ENCODE measurements around the gene ZMYND11.
"Not testable (repeated sequence)": the region's sequence is repeated elsewhere in the genome, so short reads cannot be mapped to it uniquely, and the experiment has no call there.

ZMYND11 gene

DNA sequence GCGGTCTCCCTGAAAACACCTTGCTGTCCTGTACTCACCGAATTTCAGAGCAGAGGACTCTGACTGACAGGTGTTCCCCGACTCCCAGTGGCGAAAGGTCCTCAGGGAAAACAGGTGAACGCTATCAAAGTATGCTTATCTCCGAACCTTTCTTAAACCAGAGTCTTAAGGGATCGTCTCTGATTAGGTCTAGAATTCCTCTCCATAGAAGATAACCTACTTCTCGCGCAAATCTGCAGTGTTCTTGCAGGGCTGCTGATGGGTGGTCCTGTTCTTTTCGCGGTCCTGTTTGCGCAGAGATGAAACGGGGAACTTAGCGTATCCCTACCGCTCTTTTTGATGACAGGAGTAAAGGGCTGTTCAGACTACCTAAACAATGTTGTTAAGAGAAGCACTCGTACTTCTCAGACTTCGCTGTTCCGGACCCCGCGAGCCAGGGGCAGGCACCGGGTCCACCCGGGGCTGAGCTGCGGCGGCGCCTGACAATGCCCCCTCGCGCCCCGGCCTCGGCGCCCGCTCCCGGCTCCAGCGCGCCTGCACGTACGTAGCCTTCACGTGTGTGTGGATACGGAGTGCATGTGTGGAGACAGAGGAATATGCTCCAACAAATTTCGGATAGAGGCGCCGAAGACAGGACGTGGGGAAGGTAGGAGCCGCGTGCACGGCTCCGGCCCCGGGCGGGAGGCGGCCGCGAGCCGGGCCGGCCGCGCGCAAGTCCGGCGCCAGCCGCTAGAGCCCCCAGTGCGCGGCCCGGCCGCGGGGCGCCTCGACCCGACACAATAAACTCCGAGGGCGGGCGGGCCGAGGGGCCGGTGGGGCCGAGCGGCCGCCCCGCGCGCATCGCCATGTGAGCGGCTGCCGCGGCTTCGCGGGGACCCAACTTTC lies 766 bp upstream of the ZMYND11 start:
- peak; percentile 22 for DNase-seq

DNA sequence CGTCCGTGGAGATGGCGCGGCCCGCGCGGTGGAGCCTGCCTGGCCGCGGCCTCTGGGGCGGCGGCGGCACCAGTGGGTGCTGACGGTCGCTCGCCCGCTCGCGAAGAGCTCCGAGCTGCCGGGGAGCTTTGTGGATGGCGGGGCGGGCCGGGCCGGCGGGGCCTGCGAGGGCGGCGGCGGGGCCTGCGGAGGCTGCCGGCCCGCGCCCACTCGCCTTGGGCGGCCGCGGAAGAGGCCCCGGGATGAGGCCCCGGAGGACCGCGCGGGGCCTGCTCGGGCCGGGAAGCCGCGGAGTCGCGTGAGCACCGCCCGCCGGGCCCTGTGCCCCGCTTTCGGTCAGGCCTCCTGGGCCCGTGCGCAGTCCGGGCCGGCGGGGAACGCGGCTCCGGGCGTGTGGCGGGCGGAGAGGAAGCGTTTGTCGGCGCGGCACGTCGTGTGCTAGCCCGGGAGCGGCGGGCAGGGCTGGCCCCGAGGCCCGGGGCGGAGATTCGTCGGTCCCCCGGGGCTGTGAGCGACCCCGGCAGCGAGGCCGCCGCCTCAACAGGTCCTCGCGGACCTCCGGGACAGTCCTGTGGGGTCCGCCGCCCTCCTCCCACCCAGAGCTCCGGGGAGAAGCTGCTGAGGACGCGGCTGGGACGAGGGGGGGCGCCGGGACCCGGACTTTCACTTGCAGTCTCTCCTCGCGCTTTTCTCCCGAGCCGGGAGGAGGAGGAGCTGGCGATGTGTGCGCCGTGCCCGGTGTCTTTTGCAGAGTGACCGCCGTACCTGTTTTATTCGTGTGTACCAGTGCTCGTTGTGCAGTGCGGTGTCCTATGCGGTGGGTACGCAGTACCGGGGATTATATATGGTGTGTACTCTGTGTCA lies 578 bp downstream of the ZMYND11 start:
- peak; percentile 30 for DNase-seq

- peak; percentile 30 for DNase-seq
Measured at GRCh38 chr10:136465-136762, 1.2 kb downstream of the ZMYND11 start.

GRCh38 chr10:137031-137430 lies 1.8 kb downstream of the ZMYND11 start:
- peak; percentile 2 for DNase-seq

- no peak for DNase-seq
Measured at GRCh38 chr10:137606-138005, 2.4 kb downstream of the ZMYND11 start.

- DNase-seq = no peak
Measured at GRCh38 chr10:142371-142770, 7.1 kb downstream of the ZMYND11 start.

DNA sequence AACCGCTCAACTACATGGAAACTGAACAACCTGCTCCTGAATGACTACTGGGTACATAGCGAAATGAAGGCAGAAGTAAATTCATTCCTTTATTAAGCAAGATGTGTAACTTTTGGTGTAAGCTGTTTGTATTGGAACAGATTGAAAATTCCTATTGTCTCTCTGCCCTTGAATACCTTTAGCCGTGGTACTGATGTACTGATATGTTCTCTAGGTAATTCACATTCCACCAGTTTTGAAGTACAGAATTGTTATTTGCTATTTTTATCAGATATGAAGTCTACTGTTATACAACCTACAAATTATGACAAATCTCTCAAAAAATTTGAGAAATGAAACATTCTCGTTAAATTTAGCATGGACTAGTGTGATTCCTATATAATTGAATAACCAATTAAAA lies 17.7 kb downstream of the ZMYND11 start:
- no peak for DNase-seq

DNA sequence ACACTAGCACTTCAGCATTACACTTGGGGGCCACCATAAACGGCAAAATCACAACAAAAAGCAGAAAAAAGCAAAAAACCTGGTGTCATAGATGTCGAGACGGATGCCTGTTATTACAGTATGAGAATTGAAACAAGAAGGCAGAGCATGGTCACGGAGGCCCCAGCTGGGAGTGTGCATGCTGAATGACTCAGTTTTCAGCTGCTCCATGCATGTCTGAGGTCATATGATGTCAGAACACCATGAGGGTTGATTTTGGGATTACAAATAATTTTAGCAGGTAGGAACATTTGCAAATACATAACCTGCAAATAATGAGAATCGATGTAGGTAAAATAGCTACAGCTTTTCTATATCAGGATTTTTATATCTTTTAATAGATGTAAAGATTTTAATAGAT lies 19.1 kb downstream of the ZMYND11 start:
- DNase-seq = no peak

DNA sequence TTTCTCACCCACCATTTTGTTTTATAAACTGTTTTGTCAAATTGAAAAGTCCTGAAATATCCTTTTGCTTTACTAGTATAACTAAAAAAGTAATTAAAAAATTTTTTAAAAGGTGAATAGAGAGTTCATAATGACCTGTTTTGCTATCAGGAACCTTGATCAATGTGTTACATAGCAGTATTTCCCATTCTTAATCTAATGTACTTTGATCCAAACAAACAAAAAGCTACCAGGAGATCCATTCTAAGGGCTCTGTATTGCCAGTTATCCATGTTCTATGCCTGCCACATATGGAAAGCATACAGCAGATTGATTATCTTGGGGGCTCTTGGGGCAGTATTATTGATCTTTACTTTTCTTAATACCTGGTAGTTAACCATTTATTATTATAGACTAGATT lies 32.1 kb downstream of the ZMYND11 start:
- no peak for DNase-seq

GRCh38 chr10:173741-174140 lies 38.5 kb downstream of the ZMYND11 start:
- no peak for DNase-seq

- DNase-seq = no peak
Measured at GRCh38 chr10:176677-177076, 41.4 kb downstream of the ZMYND11 start.

DNA sequence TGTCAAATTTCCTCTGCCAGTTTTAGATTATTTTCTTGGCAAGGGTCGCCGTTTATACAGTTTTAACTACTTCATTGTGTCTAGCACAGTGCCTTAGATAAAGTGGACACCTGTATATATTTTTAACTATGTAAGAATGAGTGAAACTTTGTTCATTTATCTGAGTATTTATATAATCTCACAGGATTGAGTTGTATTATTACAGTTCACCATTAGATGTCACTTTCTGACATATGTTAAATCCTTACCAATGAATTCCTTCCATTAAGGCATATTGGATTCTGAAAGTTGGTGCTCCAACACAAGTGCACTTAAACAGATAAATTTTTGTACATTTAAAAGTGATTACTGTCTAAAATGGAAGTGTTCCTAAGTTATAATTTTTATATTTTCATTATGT lies 43.0 kb downstream of the ZMYND11 start:
- peak; percentile 21 for DNase-seq

GRCh38 chr10:178723-179122 lies 43.5 kb downstream of the ZMYND11 start:
- no peak for DNase-seq

DNA sequence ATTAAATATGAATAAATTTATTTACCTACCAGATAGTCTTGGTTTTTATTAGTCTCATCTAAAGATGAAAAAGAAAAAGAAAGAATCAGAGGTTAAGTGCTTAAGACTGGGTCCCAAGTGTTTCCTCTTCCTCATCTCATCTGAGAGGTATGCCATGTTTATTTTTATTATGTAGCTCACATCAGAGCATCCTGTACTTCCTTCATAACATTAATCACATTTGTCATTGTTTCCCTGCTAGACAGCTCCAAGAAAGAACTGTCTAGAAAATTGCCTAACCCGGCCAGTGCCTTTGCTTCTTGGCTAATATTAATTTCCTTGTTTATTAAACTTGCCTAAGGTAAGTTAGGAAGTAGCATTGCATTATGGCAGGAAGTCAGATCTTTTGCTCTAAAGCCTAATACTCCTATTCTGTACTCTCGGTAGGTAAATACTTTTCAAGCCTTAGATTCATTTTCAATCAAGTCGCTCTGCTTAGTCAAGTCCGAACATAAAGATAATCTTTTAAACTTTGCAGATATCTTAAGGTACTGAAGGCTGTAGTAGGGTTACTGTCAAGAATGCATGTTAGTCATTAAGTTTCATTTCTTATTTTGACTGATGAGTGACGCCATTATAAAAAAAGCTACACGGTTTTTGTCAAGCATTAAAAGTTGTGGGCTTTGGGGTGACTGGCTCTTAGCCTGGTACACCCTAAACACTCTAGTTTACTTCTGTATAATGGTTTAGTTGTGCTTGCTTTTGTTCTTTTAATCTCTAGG lies 47.4 kb downstream of the ZMYND11 start:
- no peak for DNase-seq

DNA sequence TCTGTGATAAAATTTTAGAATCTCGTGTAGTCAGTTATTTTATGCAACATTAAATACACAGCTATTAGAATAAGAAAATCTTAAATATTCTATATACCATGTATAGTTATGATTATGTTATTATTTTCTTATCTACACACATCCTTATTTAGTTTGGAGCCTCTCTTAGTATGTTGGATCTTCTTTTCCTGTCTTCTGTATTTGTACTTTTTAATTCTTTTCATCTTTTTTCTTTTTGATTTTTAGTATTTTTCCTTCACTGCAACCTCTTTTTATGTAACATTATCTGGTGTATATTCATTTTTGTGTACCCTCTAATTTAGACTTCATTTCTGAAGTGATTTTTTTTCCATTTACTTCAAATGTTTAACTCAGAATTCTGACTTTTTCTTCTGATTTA lies 48.9 kb downstream of the ZMYND11 start:
- no peak for DNase-seq

DNA sequence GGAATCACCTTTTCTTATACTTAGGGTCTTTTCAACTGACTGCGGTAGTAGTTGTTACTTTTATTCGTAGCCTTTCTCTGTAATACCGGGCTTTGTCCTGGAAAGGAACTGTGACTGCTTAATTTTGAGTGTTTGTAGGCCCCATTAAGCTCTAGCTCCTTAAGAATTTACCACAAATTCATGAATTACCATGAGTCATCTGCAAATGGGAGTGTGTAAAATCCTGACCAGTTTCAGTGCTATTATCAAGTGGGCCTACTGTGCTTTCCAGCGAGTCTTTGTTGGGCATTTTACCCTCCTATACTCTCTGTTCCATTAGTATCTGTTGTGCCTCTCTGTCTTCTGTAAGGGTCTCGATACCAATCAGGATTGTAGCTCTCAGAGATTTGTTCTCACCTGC lies 49.7 kb downstream of the ZMYND11 start:
- DNase-seq = no peak

DNA sequence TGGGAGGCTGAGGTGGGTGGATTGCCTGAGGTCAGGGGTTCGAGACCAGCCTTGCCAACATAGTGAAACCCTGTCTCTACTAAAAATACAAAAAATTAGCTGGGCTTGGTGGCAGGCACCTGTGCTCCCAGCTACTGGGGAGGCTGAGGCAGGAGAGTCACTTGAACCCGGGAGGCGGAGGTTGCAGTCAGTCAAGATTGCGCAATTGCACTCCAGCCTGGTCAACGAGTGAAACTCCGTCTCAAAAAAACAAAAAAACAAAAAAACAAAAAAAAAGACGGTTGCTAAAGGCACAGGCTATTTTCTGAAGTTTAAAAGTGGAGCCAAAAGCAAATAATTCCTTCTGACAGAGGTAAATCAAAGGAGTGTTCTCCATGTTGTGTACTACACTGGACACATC lies 50.3 kb downstream of the ZMYND11 start:
- not testable (repeated sequence) for DNase-seq

DNA sequence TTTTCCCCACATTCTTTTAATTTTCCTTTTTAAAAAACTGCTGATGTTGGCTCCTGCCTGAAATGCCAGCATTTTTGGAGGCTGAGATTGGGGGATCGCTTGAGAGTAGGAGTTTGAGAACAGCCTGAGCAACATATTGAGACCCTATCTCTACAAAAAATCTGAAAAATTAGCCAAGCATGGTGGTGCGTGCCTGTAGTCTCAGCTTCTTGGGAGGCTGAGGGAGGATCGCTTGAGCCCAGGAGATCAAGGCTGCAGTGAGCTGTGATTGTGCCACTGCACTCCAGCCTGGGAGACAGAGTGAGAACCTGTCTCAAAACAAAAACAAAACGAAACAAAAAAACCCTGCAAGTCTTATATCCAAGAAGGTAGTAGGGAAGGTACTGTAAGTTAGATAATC lies 51.7 kb downstream of the ZMYND11 start:
- DNase-seq = no peak

- DNase-seq = no peak
Measured at GRCh38 chr10:188546-188945, 53.3 kb downstream of the ZMYND11 start.

DNA sequence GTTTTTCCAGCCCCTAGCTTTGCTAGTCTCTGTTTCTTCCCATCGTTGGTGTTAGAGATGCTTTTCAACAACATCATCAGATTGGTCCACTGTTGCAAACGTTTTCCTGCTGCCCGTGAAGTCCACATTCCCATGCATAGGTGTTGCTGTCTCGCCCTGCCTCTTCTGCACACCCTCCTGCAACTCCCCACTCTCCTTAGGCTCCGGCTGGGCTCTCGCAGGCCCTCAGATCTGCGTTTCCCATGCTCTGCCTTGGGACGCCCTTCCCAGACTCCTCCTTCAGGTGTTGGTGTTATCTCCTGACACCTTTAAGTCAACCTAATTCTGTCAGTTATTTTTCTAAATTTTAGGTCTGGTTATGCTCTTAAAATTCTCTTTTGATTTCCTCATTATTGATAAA lies 55.0 kb downstream of the ZMYND11 start:
- DNase-seq = no peak

GRCh38 chr10:191703-192518 lies 56.7 kb downstream of the ZMYND11 start:
- DNase-seq = no peak

- DNase-seq = no peak
Measured at GRCh38 chr10:194281-194680, 59.0 kb downstream of the ZMYND11 start.

GRCh38 chr10:200405-200804 lies 65.2 kb downstream of the ZMYND11 start:
- no peak for DNase-seq
